ENCODE data around the gene ZNF511.

DNA sequence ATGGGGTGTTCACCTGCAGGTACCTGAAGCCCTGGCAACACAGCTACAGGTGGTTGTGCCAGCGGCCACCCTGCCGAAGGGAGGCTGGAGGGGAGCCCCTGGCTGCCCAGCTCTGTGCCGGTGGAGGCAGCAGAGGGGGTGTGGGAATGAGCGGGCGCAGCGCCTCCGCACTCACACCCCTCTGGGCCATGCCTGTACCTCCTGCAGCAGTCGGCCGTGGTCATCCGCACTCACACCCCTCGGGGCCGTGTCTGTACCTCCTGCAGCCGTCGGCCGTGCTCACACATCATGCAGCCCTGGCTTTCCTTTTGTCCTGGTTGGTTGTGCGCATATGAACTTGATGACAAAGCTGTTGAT is 1.7 kb downstream of the ZNF511 start:
- TF ChIP-seq, protein P1, sequence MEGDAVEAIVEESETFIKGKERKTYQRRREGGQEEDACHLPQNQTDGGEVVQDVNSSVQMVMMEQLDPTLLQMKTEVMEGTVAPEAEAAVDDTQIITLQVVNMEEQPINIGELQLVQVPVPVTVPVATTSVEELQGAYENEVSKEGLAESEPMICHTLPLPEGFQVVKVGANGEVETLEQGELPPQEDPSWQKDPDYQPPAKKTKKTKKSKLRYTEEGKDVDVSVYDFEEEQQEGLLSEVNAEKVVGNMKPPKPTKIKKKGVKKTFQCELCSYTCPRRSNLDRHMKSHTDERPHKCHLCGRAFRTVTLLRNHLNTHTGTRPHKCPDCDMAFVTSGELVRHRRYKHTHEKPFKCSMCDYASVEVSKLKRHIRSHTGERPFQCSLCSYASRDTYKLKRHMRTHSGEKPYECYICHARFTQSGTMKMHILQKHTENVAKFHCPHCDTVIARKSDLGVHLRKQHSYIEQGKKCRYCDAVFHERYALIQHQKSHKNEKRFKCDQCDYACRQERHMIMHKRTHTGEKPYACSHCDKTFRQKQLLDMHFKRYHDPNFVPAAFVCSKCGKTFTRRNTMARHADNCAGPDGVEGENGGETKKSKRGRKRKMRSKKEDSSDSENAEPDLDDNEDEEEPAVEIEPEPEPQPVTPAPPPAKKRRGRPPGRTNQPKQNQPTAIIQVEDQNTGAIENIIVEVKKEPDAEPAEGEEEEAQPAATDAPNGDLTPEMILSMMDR (conservative IDR thresholded peaks at IDR 0.05; ENCODE audit: low read depth, low read length) = no peak
- no peak for TF ChIP-seq MXI1 (IDR thresholded peaks at IDR 0.05; ENCODE audit: borderline replicate concordance, low read depth, low read length)
- TF ChIP-seq MAFK (IDR thresholded peaks at IDR 0.05; ENCODE audit: low read depth, low read length) = no peak
- no peak for TF ChIP-seq CEBPB (IDR thresholded peaks at IDR 0.05; ENCODE audit: low read depth, low read length)
- TF ChIP-seq POLR2A (IDR thresholded peaks at IDR 0.05; ENCODE audit: low read depth, low read length) = no peak
- no peak for TF ChIP-seq RFX5 (IDR thresholded peaks at IDR 0.05; ENCODE audit: low read depth, low read length)
- no peak for TF ChIP-seq MAZ (IDR thresholded peaks at IDR 0.05; ENCODE audit: borderline replicate concordance, low read depth, low read length)
- no peak for TF ChIP-seq CHD1 (IDR thresholded peaks at IDR 0.05; ENCODE audit: low read depth, low read length)
- TF ChIP-seq RAD21 (IDR thresholded peaks at IDR 0.05; ENCODE audit: low read length) = no peak
- TF ChIP-seq SMC3 (IDR thresholded peaks at IDR 0.05; ENCODE audit: low read depth, low read length) = no peak
- TF ChIP-seq, protein P2, sequence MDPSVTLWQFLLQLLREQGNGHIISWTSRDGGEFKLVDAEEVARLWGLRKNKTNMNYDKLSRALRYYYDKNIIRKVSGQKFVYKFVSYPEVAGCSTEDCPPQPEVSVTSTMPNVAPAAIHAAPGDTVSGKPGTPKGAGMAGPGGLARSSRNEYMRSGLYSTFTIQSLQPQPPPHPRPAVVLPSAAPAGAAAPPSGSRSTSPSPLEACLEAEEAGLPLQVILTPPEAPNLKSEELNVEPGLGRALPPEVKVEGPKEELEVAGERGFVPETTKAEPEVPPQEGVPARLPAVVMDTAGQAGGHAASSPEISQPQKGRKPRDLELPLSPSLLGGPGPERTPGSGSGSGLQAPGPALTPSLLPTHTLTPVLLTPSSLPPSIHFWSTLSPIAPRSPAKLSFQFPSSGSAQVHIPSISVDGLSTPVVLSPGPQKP (IDR thresholded peaks at IDR 0.05; ENCODE audit: borderline replicate concordance, low read depth, low read length) = no peak
- TF ChIP-seq, protein P3, sequence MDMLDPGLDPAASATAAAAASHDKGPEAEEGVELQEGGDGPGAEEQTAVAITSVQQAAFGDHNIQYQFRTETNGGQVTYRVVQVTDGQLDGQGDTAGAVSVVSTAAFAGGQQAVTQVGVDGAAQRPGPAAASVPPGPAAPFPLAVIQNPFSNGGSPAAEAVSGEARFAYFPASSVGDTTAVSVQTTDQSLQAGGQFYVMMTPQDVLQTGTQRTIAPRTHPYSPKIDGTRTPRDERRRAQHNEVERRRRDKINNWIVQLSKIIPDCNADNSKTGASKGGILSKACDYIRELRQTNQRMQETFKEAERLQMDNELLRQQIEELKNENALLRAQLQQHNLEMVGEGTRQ (IDR thresholded peaks at IDR 0.05; ENCODE audit: low read depth, low read length) = no peak
